OCI-LY3 (cell line): ENCODE data around the gene SH3PXD2A.

Source experiments
- EZH2phosphoT487 ChIP-seq: fragments of 200-600 bp; shearing (Covaris generic); IDR thresholded peaks from 2 replicates; pipeline ENCODE4 v1.6.1; 2018; ENCODE audit warnings: antibody characterized with exemption, mixed run types, low read depth
- TF ChIP-seq, protein P1 (sequence below): fragments of 200-600, 300-600 bp; sonication (generic); IDR thresholded peaks from 2 replicates; pipeline ENCODE4 v1.5.1; 2014; ENCODE audit warnings: antibody characterized with exemption, low read length, low read depth

DNA sequence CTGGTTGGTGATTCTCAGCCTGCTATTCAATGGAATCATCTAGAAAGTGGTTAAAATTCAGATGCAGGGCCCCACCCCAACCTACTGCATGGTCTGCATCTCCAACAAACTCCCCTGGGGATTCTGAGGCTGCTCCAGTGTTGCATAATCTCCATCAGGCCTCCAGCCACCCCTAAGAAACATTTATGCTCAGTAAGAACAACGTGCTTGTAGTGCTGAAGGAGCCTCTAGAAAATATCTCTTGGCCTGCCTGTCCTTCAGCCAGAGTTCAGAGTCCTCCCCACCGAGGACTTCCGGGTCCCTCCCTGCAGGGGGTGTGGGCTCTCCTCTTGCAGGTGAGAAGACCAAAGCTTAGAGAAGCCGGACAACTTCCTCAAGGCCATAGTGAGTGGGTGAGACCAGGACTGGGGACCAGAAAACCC lies 159.8 kb downstream of the SH3PXD2A start:
- TF ChIP-seq, protein P1, sequence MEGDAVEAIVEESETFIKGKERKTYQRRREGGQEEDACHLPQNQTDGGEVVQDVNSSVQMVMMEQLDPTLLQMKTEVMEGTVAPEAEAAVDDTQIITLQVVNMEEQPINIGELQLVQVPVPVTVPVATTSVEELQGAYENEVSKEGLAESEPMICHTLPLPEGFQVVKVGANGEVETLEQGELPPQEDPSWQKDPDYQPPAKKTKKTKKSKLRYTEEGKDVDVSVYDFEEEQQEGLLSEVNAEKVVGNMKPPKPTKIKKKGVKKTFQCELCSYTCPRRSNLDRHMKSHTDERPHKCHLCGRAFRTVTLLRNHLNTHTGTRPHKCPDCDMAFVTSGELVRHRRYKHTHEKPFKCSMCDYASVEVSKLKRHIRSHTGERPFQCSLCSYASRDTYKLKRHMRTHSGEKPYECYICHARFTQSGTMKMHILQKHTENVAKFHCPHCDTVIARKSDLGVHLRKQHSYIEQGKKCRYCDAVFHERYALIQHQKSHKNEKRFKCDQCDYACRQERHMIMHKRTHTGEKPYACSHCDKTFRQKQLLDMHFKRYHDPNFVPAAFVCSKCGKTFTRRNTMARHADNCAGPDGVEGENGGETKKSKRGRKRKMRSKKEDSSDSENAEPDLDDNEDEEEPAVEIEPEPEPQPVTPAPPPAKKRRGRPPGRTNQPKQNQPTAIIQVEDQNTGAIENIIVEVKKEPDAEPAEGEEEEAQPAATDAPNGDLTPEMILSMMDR: no peak
- TF ChIP-seq EZH2phosphoT487: no peak
